Tibial nerve (tissue), 4 donors: ENCODE measurements around the gene MIEF1. TPM values are rescaled to one million over a fixed set of nuclear protein-coding genes. Genes with fewer than 3 reads are reported as not detected.

Experiments
- DNase-seq, 2 donors: peaks; one replicate each; pipeline ENCODE4 v3.0.0-alpha.2; 2019; ENCODE audit warnings: low spot score in 2 of 2
- H3K27ac ChIP-seq, 4 donors: fragments of 200-600 bp; sonication (generic) in 3 of 4; one replicate each; pipeline ENCODE4 v1.5.1; 2017 to 2019; ENCODE audit warnings: mild to moderate bottlenecking in 1 of 4
- H3K27me3 ChIP-seq, 2 donors: fragments of 200-600 bp; sonication (generic) in 1 of 2; one replicate each; pipeline versions ENCODE4 v1.5.1 to v1.6.0; 2017 to 2019
- H3K36me3 ChIP-seq, 3 donors: fragments of 200-600 bp; sonication (generic); one replicate each; pipeline ENCODE4 v1.5.1; 2018 to 2019
- H3K4me1 ChIP-seq, 4 donors: fragments of 200-600 bp; sonication (generic) in 3 of 4; one replicate each; pipeline ENCODE4 v1.5.1; 2017 to 2019
- H3K4me3 ChIP-seq, 4 donors: fragments of 200-600 bp; sonication (generic) in 3 of 4; one replicate each; pipeline ENCODE4 v1.5.1; 2017 to 2019; ENCODE audit warnings: mild to moderate bottlenecking in 1 of 4, moderate library complexity in 1 of 4
- H3K9me3 ChIP-seq, 4 donors: fragments of 200-600 bp; sonication (generic) in 3 of 4; one replicate each; pipeline ENCODE4 v1.5.1; 2017 to 2019
- EP300 ChIP-seq, 2 donors: sonication (generic); formaldehyde crosslinking; IDR thresholded peaks; one replicate each; pipeline ENCODE4 v1.6.1; 2017; ENCODE audit warnings: antibody characterized with exemption in 2 of 2, mild to moderate bottlenecking in 1 of 2
- POLR2A ChIP-seq, 2 donors: fragments of 450-650 bp; IDR thresholded peaks; one replicate each; pipeline ENCODE4 v1.6.1; 2017; ENCODE audit warnings: antibody characterized with exemption in 2 of 2, mild to moderate bottlenecking in 2 of 2, moderate library complexity in 2 of 2
- WGBS, 2 donors: methylation state at CpG; one replicate each; pipeline ENCODE4 v1.1.5; 2018; 5-methylcytosine and 5-hydroxymethylcytosine counted together
- total RNA-seq, 4 donors: library from RNA; depleted of rRNA; stranded (reverse); fragments of >200 nt; gene quantifications; one replicate each; pipeline ENCODE4 v1.1.0, GENCODE V29; 2016
- TF ChIP-seq, protein P1 (sequence below), 5 experiments: fragments of 200-600 bp in 3 of 5; fragments of 450-650 bp in 2 of 5; sonication (generic) in 3 of 5; IDR thresholded peaks; one replicate each; pipeline ENCODE4 v1.5.1; 2016 to 2019; ENCODE audit warnings: antibody characterized with exemption in 5 of 5, mild to moderate bottlenecking in 3 of 5, moderate library complexity in 2 of 5

Gene MIEF1
- total RNA-seq, 4 donors from 2014 or later, result 18.0 to 38.2 (median 26.9) TPM

GRCh38 chr22:39489094-39490068, 12.7 kb upstream of the MIEF1 start:
- Histone ChIP-seq H3K4me1 (peaks cover 0 to 55% (median 7%) of the 10 kb centered on the region in 4 donors), H3K36me3 (peaks cover 0 to 48% (median 0%) of the 10 kb centered on the region in 3 donors), H3K27ac (peak overlapping the region in 2 of 4 donors; percentile 27 to 37), H3K9me3 (no peaks in the 10 kb centered on the region), H3K4me3 (no peak overlapping the region), H3K27me3 (no peaks in the 10 kb centered on the region)
- WGBS, 2 donors, result 76 to 80% methylated on average over 17 of the region's 17 CpGs
- no peak for DNase-seq
- no peak for TF ChIP-seq EP300 (IDR thresholded peaks at IDR 0.05)
- TF ChIP-seq POLR2A (IDR thresholded peaks at IDR 0.05), result no peak
- TF ChIP-seq, protein P1, sequence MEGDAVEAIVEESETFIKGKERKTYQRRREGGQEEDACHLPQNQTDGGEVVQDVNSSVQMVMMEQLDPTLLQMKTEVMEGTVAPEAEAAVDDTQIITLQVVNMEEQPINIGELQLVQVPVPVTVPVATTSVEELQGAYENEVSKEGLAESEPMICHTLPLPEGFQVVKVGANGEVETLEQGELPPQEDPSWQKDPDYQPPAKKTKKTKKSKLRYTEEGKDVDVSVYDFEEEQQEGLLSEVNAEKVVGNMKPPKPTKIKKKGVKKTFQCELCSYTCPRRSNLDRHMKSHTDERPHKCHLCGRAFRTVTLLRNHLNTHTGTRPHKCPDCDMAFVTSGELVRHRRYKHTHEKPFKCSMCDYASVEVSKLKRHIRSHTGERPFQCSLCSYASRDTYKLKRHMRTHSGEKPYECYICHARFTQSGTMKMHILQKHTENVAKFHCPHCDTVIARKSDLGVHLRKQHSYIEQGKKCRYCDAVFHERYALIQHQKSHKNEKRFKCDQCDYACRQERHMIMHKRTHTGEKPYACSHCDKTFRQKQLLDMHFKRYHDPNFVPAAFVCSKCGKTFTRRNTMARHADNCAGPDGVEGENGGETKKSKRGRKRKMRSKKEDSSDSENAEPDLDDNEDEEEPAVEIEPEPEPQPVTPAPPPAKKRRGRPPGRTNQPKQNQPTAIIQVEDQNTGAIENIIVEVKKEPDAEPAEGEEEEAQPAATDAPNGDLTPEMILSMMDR (IDR thresholded peaks at IDR 0.05), result no peak

DNA sequence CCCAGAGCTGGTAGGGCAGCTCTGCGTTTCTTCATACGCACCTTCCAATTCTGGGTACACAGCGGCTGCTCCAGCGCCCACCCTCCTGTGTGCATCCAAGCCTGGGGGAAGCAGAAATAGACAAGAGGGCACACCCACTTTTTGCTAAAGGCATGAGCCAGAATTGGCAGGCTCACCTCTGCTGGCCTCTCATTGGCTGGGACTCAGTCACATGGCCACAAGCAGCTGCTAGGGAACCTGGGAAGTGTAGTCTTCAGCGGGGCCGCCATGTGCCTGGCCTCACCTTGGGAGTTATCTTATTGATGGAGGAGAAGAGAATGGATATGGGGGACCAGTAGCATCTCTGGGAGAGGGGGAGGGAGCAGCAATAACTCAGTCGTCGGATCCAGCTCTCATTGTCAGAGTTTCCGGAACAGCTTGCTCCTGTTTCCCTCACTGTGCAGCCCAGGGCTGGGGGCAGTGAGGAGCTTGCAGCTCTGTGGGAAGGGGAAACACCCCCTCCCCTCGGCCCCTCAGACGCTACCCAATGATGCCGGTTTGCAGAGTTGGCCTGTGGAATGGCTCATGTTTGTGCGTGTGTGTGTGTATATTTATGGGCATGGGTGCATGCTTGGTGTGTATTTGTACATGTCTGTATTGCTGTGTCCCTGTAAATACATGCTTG, 11.8 kb upstream of the MIEF1 start:
- Histone ChIP-seq H3K9me3 (no peaks in the 10 kb centered on the region), H3K36me3 (peaks cover 0 to 48% (median 0%) of the 10 kb centered on the region in 3 donors), H3K4me1 (peaks cover 0 to 59% (median 7%) of the 10 kb centered on the region in 4 donors), H3K27ac (peak overlapping the region in 1 of 4 donors; percentile 5), H3K27me3 (no peaks in the 10 kb centered on the region), H3K4me3 (no peak overlapping the region)
- peak in 1 of 2 donors; percentile 77 for DNase-seq
- no peak for TF ChIP-seq EP300 (IDR thresholded peaks at IDR 0.05)
- TF ChIP-seq, protein P1 (IDR thresholded peaks at IDR 0.05), result no peak
- no peak for TF ChIP-seq POLR2A (IDR thresholded peaks at IDR 0.05)
- WGBS, 2 donors, result 47 to 54% methylated on average over 12 to 13 of the region's 13 CpGs

- no peak for TF ChIP-seq POLR2A (IDR thresholded peaks at IDR 0.05)
- TF ChIP-seq, protein P1 (IDR thresholded peaks at IDR 0.05), result no peak
- no peak for TF ChIP-seq EP300 (IDR thresholded peaks at IDR 0.05)
- Histone ChIP-seq H3K36me3 (peaks cover 0 to 48% (median 0%) of the 10 kb centered on the region in 3 donors), H3K27me3 (no peaks in the 10 kb centered on the region), H3K9me3 (no peaks in the 10 kb centered on the region), H3K27ac (no peak overlapping the region), H3K4me1 (peaks cover 0 to 68% (median 8%) of the 10 kb centered on the region in 4 donors), H3K4me3 (no peak overlapping the region)
- no peak for DNase-seq
- 69 to 85% methylated on average over 5 to 9 of the region's 9 CpGs for WGBS, 2 donors
These were observed 11.0 kb upstream of the MIEF1 start for GRCh38 chr22:39490966-39491680.

- DNase-seq, result no peak
- Histone ChIP-seq H3K27me3 (no peaks in the 10 kb centered on the region), H3K36me3 (peaks cover 0 to 48% (median 0%) of the 10 kb centered on the region in 3 donors), H3K9me3 (no peaks in the 10 kb centered on the region), H3K4me1 (peaks cover 0 to 68% (median 9%) of the 10 kb centered on the region in 4 donors), H3K27ac (no peak overlapping the region), H3K4me3 (no peak overlapping the region)
- TF ChIP-seq EP300 (IDR thresholded peaks at IDR 0.05) (no peak), POLR2A (IDR thresholded peaks at IDR 0.05) (no peak)
- TF ChIP-seq, protein P1 (IDR thresholded peaks at IDR 0.05), result no peak
- 79 to 83% methylated on average over 4 to 6 of the region's 6 CpGs for WGBS, 2 donors
These were observed 10.4 kb upstream of the MIEF1 start for GRCh38 chr22:39491696-39492095.
